Measurements from ENCODE around the gene MAN2B2. TPM values are rescaled to one million over a fixed set of nuclear protein-coding genes. Genes with fewer than 3 reads are reported as not detected.

MAN2B2 gene
- total RNA-seq, 1 donor from 2014 or later = 32.2 TPM

- no peak for TF ChIP-seq CTCF (IDR thresholded peaks at IDR 0.05; ENCODE audit: insufficient read depth, low read depth, low read length)
- no peak for TF ChIP-seq EZH2 (IDR thresholded peaks at IDR 0.05; ENCODE audit: insufficient read depth, low read length)
- no peak overlapping the region for H3K9ac ChIP-seq (ENCODE audit: low read length)
- FAIRE-seq (no peak), DNase-seq (ENCODE audit: low read depth) (no peak)
- peaks cover 8% of the 10 kb centered on the region for H3K9me3 Mint-ChIP-seq (ENCODE audit: unreplicated experiment)
- no peak overlapping the region for H2AFZ ChIP-seq (ENCODE audit: low read depth, low read length)
- H3K27ac Mint-ChIP-seq (ENCODE audit: unreplicated experiment) = no peak overlapping the region
- H3K4me3 ChIP-seq (ENCODE audit: insufficient read depth, low read depth, low read length) = no peak overlapping the region
- H3K4me1 Mint-ChIP-seq (ENCODE audit: low read depth, unreplicated experiment) = no peaks in the 10 kb centered on the region
- no peak overlapping the region for H3K27ac ChIP-seq (ENCODE audit: low read depth, low read length)
- H3K36me3 Mint-ChIP-seq (ENCODE audit: low read depth, unreplicated experiment) = peaks cover 46% of the 10 kb centered on the region
- H3K9me3 ChIP-seq (ENCODE audit: insufficient read depth, low read depth, low read length) = peaks cover 8% of the 10 kb centered on the region
- no peaks in the 10 kb centered on the region for H3K79me2 ChIP-seq (ENCODE audit: insufficient read depth, low read length)
- no peak overlapping the region for H3K4me2 ChIP-seq (ENCODE audit: low read length)
- no peak overlapping the region for H3K4me3 Mint-ChIP-seq (ENCODE audit: unreplicated experiment)
- no peaks in the 10 kb centered on the region for H3K27me3 ChIP-seq (ENCODE audit: insufficient read depth, low read length)
- H3K27me3 Mint-ChIP-seq (ENCODE audit: low read depth, unreplicated experiment) = no peaks in the 10 kb centered on the region
- H3K4me1 ChIP-seq (ENCODE audit: insufficient read depth, low read length) = no peaks in the 10 kb centered on the region
- H4K20me1 ChIP-seq (ENCODE audit: insufficient read depth, low read length) = no peaks in the 10 kb centered on the region
- H3K36me3 ChIP-seq (ENCODE audit: insufficient read depth, low read length) = no peaks in the 10 kb centered on the region
Measured at GRCh38 chr4:6605605-6606004, 30.6 kb downstream of the MAN2B2 start.

- H3K4me3 ChIP-seq (ENCODE audit: insufficient read depth, low read depth, low read length) = no peak overlapping the region
- no peak overlapping the region for H3K27ac ChIP-seq (ENCODE audit: low read depth, low read length)
- H3K4me2 ChIP-seq (ENCODE audit: low read length) = no peak overlapping the region
- H3K27ac Mint-ChIP-seq (ENCODE audit: unreplicated experiment) = no peak overlapping the region
- no peak for DNase-seq (ENCODE audit: low read depth)
- H3K9me3 Mint-ChIP-seq (ENCODE audit: unreplicated experiment) = peaks cover 8% of the 10 kb centered on the region
- no peak for TF ChIP-seq EZH2 (IDR thresholded peaks at IDR 0.05; ENCODE audit: insufficient read depth, low read length)
- no peak for TF ChIP-seq CTCF (IDR thresholded peaks at IDR 0.05; ENCODE audit: insufficient read depth, low read depth, low read length)
- no peaks in the 10 kb centered on the region for H3K27me3 Mint-ChIP-seq (ENCODE audit: low read depth, unreplicated experiment)
- no peak overlapping the region for H3K4me3 Mint-ChIP-seq (ENCODE audit: unreplicated experiment)
- H3K9ac ChIP-seq (ENCODE audit: low read length) = no peak overlapping the region
- no peak for FAIRE-seq
- no peaks in the 10 kb centered on the region for H3K4me1 Mint-ChIP-seq (ENCODE audit: low read depth, unreplicated experiment)
- H2AFZ ChIP-seq (ENCODE audit: low read depth, low read length) = no peak overlapping the region
- no peaks in the 10 kb centered on the region for H4K20me1 ChIP-seq (ENCODE audit: insufficient read depth, low read length)
- H3K4me1 ChIP-seq (ENCODE audit: insufficient read depth, low read length) = no peaks in the 10 kb centered on the region
- no peaks in the 10 kb centered on the region for H3K27me3 ChIP-seq (ENCODE audit: insufficient read depth, low read length)
- peaks cover 8% of the 10 kb centered on the region for H3K9me3 ChIP-seq (ENCODE audit: insufficient read depth, low read depth, low read length)
- no peaks in the 10 kb centered on the region for H3K79me2 ChIP-seq (ENCODE audit: insufficient read depth, low read length)
- no peaks in the 10 kb centered on the region for H3K36me3 ChIP-seq (ENCODE audit: insufficient read depth, low read length)
- peaks cover 47% of the 10 kb centered on the region for H3K36me3 Mint-ChIP-seq (ENCODE audit: low read depth, unreplicated experiment)
Measured at GRCh38 chr4:6606465-6607235, 31.7 kb downstream of the MAN2B2 start.

Data from astrocyte (in vitro differentiated cells and primary cell).